Endothelial cell (in vitro differentiated cells): ENCODE measurements around the gene NCCRP1. TPM values are rescaled to one million over a fixed set of nuclear protein-coding genes. Genes with fewer than 3 reads are reported as not detected.
A peak's percentile ranks its signal among the peaks of the same experiment; 100 is the strongest.

Source experiments
- DNase-seq: peaks from one replicate; pipeline ENCODE4 v3.0.0; 2021; ENCODE audit warnings: low spot score
- H3K27ac Mint-ChIP-seq: one replicate; pipeline ENCODE4 v1.8.0; 2021; ENCODE audit warnings: mixed read lengths, inconsistent platforms; ENCODE audit not compliant: unreplicated experiment
- H3K27me3 Mint-ChIP-seq: one replicate; pipeline ENCODE4 v1.8.0; 2021; ENCODE audit warnings: mild to moderate bottlenecking, moderate library complexity, mixed read lengths, inconsistent platforms; ENCODE audit not compliant: unreplicated experiment
- H3K36me3 Mint-ChIP-seq: one replicate; pipeline ENCODE4 v1.8.0; 2021; ENCODE audit warnings: mild to moderate bottlenecking, low read depth, mixed read lengths, inconsistent platforms; ENCODE audit not compliant: unreplicated experiment
- H3K4me1 Mint-ChIP-seq: one replicate; pipeline ENCODE4 v1.8.0; 2021; ENCODE audit warnings: mild to moderate bottlenecking, mixed read lengths, inconsistent platforms; ENCODE audit not compliant: unreplicated experiment
- H3K4me3 Mint-ChIP-seq: one replicate; pipeline ENCODE4 v1.8.0; 2021; ENCODE audit warnings: mild to moderate bottlenecking, mixed read lengths, inconsistent platforms; ENCODE audit not compliant: unreplicated experiment
- H3K9me3 Mint-ChIP-seq: one replicate; pipeline ENCODE4 v1.8.0; 2021; ENCODE audit warnings: mixed read lengths, inconsistent platforms; ENCODE audit not compliant: unreplicated experiment
- total RNA-seq: library from RNA; stranded (reverse); fragmentation: NEBNext Ultra II Directional; extraction: Animal tissue kit (Norgen Biotek cat#: 25700); gene quantifications from one replicate; pipeline ENCODE4 v1.2.1, GENCODE V29; 2021; ENCODE audit not compliant: unreplicated experiment
- TF ChIP-seq, protein P1 (sequence below): fragments of 200-600 bp; sonication (generic); IDR thresholded peaks from one replicate; pipeline ENCODE4 v1.5.0; 2021; ENCODE audit warnings: antibody characterized with exemption; ENCODE audit not compliant: unreplicated experiment

The NCCRP1 gene
- total RNA-seq, 1 donor from 2014 or later, result not detected

GRCh38 chr19:39158646-39159260 lies 38.0 kb upstream of the NCCRP1 start:
- DNase-seq, result no peak
- TF ChIP-seq, protein P1, sequence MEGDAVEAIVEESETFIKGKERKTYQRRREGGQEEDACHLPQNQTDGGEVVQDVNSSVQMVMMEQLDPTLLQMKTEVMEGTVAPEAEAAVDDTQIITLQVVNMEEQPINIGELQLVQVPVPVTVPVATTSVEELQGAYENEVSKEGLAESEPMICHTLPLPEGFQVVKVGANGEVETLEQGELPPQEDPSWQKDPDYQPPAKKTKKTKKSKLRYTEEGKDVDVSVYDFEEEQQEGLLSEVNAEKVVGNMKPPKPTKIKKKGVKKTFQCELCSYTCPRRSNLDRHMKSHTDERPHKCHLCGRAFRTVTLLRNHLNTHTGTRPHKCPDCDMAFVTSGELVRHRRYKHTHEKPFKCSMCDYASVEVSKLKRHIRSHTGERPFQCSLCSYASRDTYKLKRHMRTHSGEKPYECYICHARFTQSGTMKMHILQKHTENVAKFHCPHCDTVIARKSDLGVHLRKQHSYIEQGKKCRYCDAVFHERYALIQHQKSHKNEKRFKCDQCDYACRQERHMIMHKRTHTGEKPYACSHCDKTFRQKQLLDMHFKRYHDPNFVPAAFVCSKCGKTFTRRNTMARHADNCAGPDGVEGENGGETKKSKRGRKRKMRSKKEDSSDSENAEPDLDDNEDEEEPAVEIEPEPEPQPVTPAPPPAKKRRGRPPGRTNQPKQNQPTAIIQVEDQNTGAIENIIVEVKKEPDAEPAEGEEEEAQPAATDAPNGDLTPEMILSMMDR, result no peak
- Mint-ChIP-seq H3K4me3 (no peak overlapping the region), H3K27me3 (peaks cover 8% of the 10 kb centered on the region), H3K4me1 (peaks cover 39% of the 10 kb centered on the region), H3K27ac (no peak overlapping the region), H3K36me3 (peaks cover 11% of the 10 kb centered on the region), H3K9me3 (no peaks in the 10 kb centered on the region)

- TF ChIP-seq, protein P1, result no peak
- no peak overlapping the region for H3K4me3 Mint-ChIP-seq
- H3K36me3 Mint-ChIP-seq, result peaks cover 11% of the 10 kb centered on the region
- peaks cover 10% of the 10 kb centered on the region for H3K27me3 Mint-ChIP-seq
- peaks cover 27% of the 10 kb centered on the region for H3K4me1 Mint-ChIP-seq
- no peaks in the 10 kb centered on the region for H3K9me3 Mint-ChIP-seq
- DNase-seq, result no peak
- peak overlapping the region; percentile 30 for H3K27ac Mint-ChIP-seq
Measured at GRCh38 chr19:39160523-39160861, 36.3 kb upstream of the NCCRP1 start.

GRCh38 chr19:39160889-39161672 lies 35.7 kb upstream of the NCCRP1 start:
- Mint-ChIP-seq H3K27me3 (peaks cover 10% of the 10 kb centered on the region), H3K4me1 (peaks cover 24% of the 10 kb centered on the region), H3K36me3 (peaks cover 11% of the 10 kb centered on the region), H3K27ac (peak overlapping the region; percentile 30), H3K4me3 (no peak overlapping the region), H3K9me3 (no peaks in the 10 kb centered on the region)
- no peak for DNase-seq
- TF ChIP-seq, protein P1, result no peak

GRCh38 chr19:39162441-39163043 lies 34.2 kb upstream of the NCCRP1 start:
- Mint-ChIP-seq H3K27ac (no peak overlapping the region), H3K9me3 (no peaks in the 10 kb centered on the region)
- TF ChIP-seq, protein P1, result no peak

GRCh38 chr19:39163621-39164020 lies 33.1 kb upstream of the NCCRP1 start:
- peaks cover 15% of the 10 kb centered on the region for H3K4me1 Mint-ChIP-seq
- H3K4me3 Mint-ChIP-seq, result no peak overlapping the region
- DNase-seq, result no peak
- H3K36me3 Mint-ChIP-seq, result peaks cover 7% of the 10 kb centered on the region
- no peaks in the 10 kb centered on the region for H3K9me3 Mint-ChIP-seq
- no peak overlapping the region for H3K27ac Mint-ChIP-seq
- H3K27me3 Mint-ChIP-seq, result peaks cover 5% of the 10 kb centered on the region
- TF ChIP-seq, protein P1, result no peak

More at GRCh38 chr19:39162441-39163043, 34.2 kb upstream of the NCCRP1 start:
- Mint-ChIP-seq H3K27me3 (peaks cover 10% of the 10 kb centered on the region), H3K4me1 (peaks cover 22% of the 10 kb centered on the region), H3K36me3 (peaks cover 11% of the 10 kb centered on the region), H3K4me3 (no peak overlapping the region)
- no peak for DNase-seq
